Neutrophil (primary cell): Measurements from ENCODE around the gene ITPR2.

Source experiments
- H3K27ac ChIP-seq: fragments of 200-600 bp; sonication (generic); 2 replicates; pipeline ENCODE4 v1.5.1; 2016; ENCODE audit warnings: mild to moderate bottlenecking, moderate library complexity
- H3K27me3 ChIP-seq: fragments of 200-600 bp; sonication (generic); 2 replicates; pipeline ENCODE4 v1.6.0; 2016; ENCODE audit warnings: mild to moderate bottlenecking
- H3K36me3 ChIP-seq: fragments of 200-600 bp; sonication (generic); 2 replicates; pipeline ENCODE4 v1.5.1; 2017
- H3K4me1 ChIP-seq, 2 experiments: fragments of 200-600 bp in 1 of 2; sonication (generic) in 1 of 2; 1 replicate in 1 of 2; 2 replicates in 1 of 2; pipeline versions ENCODE4 v1.5.1 to v1.6.1; 2013 to 2016; ENCODE audit warnings: low read depth in 1 of 2, low read length in 1 of 2, mild to moderate bottlenecking in 1 of 2, moderate library complexity in 1 of 2; ENCODE audit not compliant: control insufficient read depth in 1 of 2, insufficient read depth in 1 of 2
- H3K4me3 ChIP-seq, 2 experiments: fragments of 200-600 bp in 1 of 2; sonication (generic) in 1 of 2; 1 replicate in 1 of 2; 2 replicates in 1 of 2; pipeline ENCODE4 v1.5.1; 2013 to 2016; ENCODE audit warnings: low read depth in 1 of 2, low read length in 1 of 2, mild to moderate bottlenecking in 1 of 2, moderate library complexity in 1 of 2
- H3K9me3 ChIP-seq: fragments of 200-600 bp; sonication (generic); 2 replicates; pipeline ENCODE4 v1.5.1; 2016
- CTCF ChIP-seq: fragments of 200-600 bp; sonication (generic); IDR thresholded peaks from 2 replicates; pipeline ENCODE4 v1.5.1; 2016; ENCODE audit warnings: antibody characterized with exemption

Gene ITPR2

DNA sequence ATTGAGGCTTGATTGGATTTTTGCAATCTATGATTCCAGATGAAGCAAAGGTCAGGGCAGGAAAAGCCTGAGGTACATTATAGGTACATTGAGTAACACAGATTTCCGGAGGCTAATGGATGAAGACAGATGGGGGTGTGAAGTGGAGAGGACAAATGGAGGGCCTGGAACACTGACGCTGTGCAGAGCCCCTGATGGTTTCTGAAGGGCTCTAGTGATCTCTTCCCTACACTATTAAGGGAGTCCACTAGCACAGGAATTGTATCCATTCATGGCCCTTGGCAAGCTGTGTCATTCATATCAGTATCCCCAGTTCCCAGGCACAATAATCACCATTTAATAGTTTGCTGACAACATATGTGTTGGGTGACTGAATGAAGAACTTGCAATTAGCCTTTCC, 284.8 kb downstream of the ITPR2 start:
- H3K27me3 ChIP-seq = no peaks in the 10 kb centered on the region
- TF ChIP-seq CTCF = no peak
- H3K4me1 ChIP-seq = no peaks in the 10 kb centered on the region
- H3K4me3 ChIP-seq = no peak overlapping the region
- H3K27ac ChIP-seq = no peak overlapping the region
- no peaks in the 10 kb centered on the region for H3K9me3 ChIP-seq
- H3K36me3 ChIP-seq = peaks cover 3% of the 10 kb centered on the region

DNA sequence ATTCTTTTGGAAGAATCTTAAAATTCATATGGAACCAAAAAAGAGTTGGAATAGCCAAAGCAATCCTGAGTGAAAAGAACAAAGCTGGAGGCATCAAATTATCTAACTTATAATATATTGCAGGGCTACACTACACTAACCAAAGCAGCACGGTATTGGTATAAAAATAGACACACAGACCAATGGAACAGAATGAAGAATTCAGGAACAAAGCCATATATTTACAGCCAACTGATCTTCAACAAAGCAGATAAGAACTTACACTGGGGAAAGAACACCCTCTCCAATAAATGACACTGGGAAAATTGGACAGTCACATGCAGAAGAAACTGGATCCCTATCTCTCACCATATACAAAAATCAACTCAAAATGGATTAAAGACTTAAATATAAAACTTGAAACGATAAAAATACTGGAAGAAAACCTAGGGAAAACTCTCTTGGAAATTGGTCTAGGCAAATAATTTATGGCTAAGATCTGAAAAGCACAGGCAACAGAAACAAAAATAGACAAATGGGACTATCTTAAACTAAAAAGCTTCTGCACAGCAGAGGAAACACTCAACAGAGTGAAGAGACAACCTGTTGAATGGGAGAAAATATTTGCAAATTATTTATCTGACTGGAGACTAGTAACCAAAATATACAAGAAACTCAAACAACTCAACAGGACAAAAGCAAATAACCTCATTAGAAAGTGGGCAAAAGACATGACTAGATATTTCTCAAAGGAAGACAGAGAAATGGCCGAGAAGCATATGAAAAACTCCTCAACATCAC, 286.3 kb downstream of the ITPR2 start:
- H3K27ac ChIP-seq = no peak overlapping the region
- no peak for TF ChIP-seq CTCF
- H3K27me3 ChIP-seq = no peaks in the 10 kb centered on the region
- H3K4me1 ChIP-seq = no peaks in the 10 kb centered on the region
- H3K36me3 ChIP-seq = no peaks in the 10 kb centered on the region
- no peak overlapping the region for H3K4me3 ChIP-seq
- no peaks in the 10 kb centered on the region for H3K9me3 ChIP-seq

DNA sequence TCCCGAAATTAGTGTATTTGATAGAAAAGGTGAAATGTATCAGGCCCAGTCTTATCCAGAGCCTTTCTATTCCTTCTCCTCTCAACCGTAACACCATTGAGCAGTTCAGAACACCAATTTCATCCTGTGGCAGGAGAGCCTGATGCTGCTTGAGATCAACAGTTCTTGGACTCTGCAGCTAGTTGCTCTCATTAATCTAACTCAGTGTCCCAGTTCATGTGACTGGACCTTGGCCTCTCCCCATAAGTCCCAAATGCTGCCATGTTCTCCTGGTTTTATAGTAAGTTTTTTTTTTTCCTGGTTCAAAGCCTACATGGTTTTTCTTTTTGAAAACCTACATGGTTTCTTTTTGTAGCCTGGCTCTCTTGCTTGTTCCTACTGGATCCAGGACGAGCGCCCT, 293.9 kb downstream of the ITPR2 start:
- Histone ChIP-seq H3K4me3 (no peak overlapping the region), H3K4me1 (no peaks in the 10 kb centered on the region), H3K27me3 (no peaks in the 10 kb centered on the region), H3K9me3 (no peaks in the 10 kb centered on the region), H3K36me3 (no peaks in the 10 kb centered on the region), H3K27ac (no peak overlapping the region)
- no peak for TF ChIP-seq CTCF

- H3K27me3 ChIP-seq = no peaks in the 10 kb centered on the region
- H3K9me3 ChIP-seq = no peaks in the 10 kb centered on the region
- no peak overlapping the region for H3K27ac ChIP-seq
- no peak overlapping the region for H3K4me3 ChIP-seq
- no peaks in the 10 kb centered on the region for H3K4me1 ChIP-seq
- H3K36me3 ChIP-seq = no peaks in the 10 kb centered on the region
- no peak for TF ChIP-seq CTCF
Measured at GRCh38 chr12:26537651-26538050, 295.3 kb downstream of the ITPR2 start.

DNA sequence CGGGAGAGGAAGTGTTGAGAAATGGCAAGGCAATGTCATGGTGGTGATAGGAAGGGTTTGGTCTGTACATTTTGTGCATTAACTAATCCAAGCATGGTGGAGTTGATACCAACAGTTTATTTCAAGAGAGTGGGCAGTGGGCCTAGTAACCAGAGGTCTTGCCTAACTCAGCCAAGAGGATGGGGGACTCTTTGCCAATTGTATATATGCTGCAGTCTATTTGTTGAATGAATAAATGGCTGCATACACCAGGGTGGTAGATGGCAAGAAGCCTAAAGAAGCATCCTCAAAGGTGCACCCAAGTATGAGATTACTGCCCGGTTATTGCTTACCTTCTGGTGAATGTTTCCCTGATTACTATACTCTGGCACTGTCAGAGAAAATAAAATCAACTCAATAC, 295.9 kb downstream of the ITPR2 start:
- no peak overlapping the region for H3K4me3 ChIP-seq
- no peaks in the 10 kb centered on the region for H3K27me3 ChIP-seq
- no peak for TF ChIP-seq CTCF
- H3K4me1 ChIP-seq = no peaks in the 10 kb centered on the region
- H3K9me3 ChIP-seq = no peaks in the 10 kb centered on the region
- H3K36me3 ChIP-seq = no peaks in the 10 kb centered on the region
- no peak overlapping the region for H3K27ac ChIP-seq
